NCI-H2081 (cell line): ENCODE results near the gene GRIN2A.
A peak's percentile ranks its signal among the peaks of the same experiment; 100 is the strongest.

Experiments
- DNase-seq, 2 experiments: peaks; one replicate each; lab custom pipeline; 2025; lab: John Stamatoyannopoulos, UW

Gene GRIN2A

DNA sequence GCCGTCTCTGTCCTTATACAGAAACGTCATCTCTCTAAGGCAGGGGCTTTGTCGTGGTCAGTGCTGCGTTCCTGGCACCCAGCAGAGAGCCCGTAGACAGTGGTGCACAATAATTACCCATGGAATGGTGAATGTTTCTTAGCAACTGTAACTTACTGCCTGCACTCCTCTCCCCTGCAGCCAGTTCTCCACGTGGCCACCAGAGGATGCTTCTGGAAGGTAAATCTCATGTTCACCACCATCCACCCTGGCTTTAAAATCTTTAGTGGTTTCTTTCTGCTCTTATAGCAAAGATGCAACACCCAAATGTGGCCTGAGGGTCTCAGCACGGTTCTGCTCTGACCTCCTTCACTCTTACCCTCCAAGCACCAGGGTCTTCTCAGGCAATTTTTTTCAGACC, 150.8 kb downstream of the GRIN2A start:
- DNase-seq = no peak

GRCh38 chr16:10028644-10029043, 153.6 kb downstream of the GRIN2A start:
- no peak for DNase-seq

- no peak for DNase-seq
Observed at GRCh38 chr16:10027553-10027952, 154.7 kb downstream of the GRIN2A start.

GRCh38 chr16:10026593-10026992, 155.6 kb downstream of the GRIN2A start:
- DNase-seq = no peak

- DNase-seq = no peak
Observed at GRCh38 chr16:10022098-10022497, 160.1 kb downstream of the GRIN2A start.

DNA sequence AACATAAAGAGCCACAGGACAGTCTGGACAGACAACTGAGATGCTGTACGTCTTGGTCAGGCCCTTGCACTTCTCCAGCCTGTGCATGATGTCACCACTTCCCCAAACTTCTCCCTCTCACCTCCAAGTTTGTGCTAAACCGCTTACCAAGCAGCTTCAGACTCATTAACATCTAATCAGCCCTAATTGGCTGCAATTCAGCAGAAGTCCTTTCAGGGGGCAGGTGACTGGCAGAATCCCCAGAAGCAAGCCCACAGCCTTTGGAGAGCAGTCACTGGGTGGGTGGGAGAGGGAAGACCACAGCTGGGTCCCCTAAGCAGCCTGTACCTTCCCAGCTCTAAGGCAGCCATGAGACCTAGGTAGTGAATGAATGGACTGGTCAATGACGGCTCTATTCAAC, 161.4 kb downstream of the GRIN2A start:
- no peak for DNase-seq

DNA sequence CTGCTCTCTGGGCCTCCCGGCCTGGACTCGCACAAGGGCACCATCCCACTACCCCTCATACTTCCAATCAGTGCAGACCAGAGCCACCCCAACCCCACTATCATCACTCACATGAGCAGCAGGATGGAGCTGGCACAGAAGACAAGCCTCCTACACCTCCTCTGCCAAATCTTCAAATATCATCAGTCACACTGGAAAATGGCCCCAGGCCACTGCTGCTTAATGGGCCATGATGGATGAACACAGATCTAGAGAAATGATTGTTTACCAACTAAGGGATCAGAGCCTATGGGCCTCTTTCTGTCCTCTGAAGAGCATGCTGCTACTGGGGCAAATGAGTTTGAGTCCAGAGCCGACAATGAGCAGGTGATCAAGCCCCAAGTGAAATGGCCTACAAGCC, 165.5 kb downstream of the GRIN2A start:
- DNase-seq = no peak

GRCh38 chr16:10015397-10015796, 166.8 kb downstream of the GRIN2A start:
- no peak for DNase-seq

GRCh38 chr16:10013774-10014173, 168.5 kb downstream of the GRIN2A start:
- DNase-seq = no peak

DNA sequence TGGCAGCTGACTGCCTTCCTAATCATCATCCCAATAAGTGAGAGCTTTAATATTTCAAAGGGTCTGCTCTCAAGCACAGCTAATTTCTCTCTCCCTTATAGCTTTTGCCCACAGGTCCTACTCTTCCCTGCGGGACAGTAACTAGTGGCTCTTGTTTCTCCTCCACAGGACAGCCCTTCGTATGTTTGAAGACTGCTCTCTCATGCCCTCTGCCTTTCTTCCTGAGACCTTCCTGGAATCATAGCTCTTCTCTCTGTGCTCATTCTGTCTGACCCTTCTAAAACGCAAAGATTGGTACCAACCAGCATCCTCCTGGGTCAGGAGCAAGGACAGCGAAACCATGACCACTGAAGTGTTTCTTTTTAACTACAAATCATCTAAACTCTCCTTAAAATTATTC, 168.9 kb downstream of the GRIN2A start:
- no peak for DNase-seq

- DNase-seq = no peak
Observed at GRCh38 chr16:10009684-10010083, 172.5 kb downstream of the GRIN2A start.

DNA sequence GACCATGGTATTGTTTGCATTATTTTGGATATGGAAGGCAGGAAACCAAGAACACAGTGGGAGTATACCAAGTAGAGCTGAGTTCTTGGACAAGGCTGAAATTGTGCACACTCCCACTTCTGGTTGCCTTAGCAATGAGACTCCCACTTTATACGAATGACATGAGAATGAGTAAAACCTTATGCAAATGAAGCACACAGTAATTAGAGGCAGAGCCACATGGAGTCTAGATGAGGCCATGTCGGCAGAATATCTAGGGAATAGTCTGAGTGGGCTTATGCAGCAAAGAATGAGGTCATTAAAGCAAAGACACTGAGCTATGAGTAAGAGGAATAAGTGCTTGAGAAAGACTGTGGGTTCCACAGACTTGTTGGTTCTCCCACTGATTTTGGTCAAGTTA, 178.7 kb downstream of the GRIN2A start:
- no peak for DNase-seq

DNA sequence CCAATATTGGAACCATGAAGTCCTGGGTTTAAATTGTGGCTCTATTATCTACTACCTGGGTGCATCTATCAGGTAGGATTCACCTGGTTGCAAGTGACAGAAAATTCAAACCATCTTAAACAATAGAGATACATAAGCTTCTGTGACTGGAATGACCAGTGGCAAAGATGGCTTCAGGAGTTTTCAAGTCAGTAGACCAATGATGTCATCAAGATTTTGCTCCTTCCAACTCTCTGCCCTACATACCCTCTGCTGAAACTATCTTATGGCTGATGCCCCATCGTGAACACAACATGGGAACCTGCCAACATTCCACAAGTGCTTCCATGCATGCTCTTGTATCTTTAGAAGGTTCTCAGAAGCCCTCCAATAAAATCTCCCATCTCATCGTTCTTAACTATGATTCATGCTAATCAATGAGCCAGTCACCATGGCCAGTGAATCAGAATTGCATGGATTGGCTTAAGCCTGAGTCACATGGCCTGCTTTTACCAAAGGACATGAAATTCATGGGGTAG, 180.9 kb downstream of the GRIN2A start:
- DNase-seq = no peak

DNA sequence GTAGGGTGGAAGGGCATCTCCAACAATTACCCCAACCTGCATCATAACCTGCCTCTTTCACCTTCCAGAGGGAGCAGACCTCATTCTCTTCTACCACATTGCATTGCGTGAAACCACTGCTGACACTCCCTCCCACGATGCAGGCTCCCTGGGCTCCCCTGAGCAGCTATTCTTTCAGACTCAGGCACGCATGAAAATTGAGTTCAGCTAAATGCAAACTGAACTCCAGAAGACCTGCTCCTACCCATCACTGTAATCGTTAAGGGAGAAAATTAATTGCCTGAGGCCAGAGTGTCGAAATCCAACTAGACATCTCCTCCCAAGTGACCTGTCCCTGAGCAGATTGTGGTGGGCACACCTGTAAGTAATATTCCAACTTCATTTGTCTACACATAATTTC, 186.0 kb downstream of the GRIN2A start:
- no peak for DNase-seq

- no peak for DNase-seq
Observed at GRCh38 chr16:9992441-9992840, 189.8 kb downstream of the GRIN2A start.

DNA sequence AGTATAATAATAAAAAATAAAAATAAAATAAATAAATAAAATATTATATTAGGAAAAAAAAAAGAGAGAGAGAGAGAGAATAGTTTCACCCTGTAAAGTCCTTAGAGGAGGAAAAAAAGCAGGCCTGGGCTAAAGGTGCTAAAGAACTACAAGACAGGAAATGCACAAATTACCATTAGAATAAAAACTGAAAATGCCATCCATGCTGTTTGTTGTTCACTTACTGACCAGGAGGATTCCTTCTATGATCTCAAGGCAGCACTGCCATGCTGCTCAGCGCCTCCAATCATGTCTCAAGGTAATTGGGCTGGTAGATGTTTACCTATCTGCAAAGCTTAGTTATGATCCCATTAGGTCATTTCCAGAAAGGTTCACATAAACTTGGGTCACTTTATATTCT, 201.2 kb downstream of the GRIN2A start:
- no peak for DNase-seq

GRCh38 chr16:9978160-9978725, 204.0 kb downstream of the GRIN2A start:
- DNase-seq = no peak

GRCh38 chr16:9977333-9977897, 204.8 kb downstream of the GRIN2A start:
- DNase-seq = no peak

GRCh38 chr16:9976601-9977000, 205.6 kb downstream of the GRIN2A start:
- DNase-seq = no peak

DNA sequence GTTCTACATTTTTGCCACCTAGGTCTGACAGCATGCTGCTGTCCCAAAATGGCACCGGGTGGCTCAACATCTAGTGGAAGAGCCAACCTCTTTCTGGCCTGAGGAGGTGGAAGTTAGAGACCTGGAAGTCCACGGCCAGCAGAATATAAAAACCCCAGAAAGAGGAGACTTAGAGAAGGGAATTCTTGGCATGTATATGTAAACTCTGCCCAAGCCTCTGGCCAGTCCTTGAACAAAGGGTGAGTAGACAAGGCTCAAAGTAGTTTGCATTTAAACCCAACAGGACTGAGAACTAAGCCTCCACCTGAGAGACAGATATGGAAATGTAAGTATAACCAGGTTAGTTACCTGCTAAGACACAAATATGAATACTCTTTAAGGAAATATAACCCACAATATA, 210.3 kb downstream of the GRIN2A start:
- no peak for DNase-seq

GRCh38 chr16:9970796-9971195, 211.4 kb downstream of the GRIN2A start:
- DNase-seq = peak in 1 of 2 experiments; percentile 2

- no peak for DNase-seq
Observed at GRCh38 chr16:9970244-9970643, 212.0 kb downstream of the GRIN2A start.

- DNase-seq = no peak
Observed at GRCh38 chr16:9969580-9969979, 212.6 kb downstream of the GRIN2A start.

DNA sequence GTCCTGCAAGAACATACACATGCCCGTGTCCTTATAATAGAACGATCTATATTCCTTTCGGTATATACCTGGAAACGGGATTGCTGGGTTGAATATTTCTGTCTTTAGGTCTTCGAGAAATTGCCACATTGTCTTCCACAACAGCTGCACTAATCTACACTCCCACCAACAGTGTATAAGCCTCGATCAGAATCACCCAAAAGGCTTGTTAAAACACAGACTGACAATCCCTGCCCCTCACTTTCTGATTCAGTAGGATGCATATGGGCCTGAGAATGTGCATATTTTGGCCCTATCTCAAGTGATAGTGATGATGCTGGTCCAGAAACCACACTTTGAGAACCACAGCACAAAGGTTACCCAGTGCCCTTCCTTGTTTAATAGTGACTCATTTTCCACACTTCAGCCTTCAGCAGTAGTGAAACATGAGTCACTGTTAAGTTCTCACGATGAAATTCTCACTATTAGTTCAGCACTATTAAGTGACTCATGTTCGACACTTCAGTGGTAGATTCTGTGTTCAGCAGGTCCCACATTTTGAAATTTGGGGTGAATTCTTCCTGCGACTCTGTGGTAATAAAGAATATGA, 215.6 kb downstream of the GRIN2A start:
- DNase-seq = no peak
